ENCODE results near the gene NGFR.
A peak's percentile ranks its signal among the peaks of the same experiment; 100 is the strongest.

NGFR gene, protein sequence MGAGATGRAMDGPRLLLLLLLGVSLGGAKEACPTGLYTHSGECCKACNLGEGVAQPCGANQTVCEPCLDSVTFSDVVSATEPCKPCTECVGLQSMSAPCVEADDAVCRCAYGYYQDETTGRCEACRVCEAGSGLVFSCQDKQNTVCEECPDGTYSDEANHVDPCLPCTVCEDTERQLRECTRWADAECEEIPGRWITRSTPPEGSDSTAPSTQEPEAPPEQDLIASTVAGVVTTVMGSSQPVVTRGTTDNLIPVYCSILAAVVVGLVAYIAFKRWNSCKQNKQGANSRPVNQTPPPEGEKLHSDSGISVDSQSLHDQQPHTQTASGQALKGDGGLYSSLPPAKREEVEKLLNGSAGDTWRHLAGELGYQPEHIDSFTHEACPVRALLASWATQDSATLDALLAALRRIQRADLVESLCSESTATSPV
- 0 to 0.32 (median 0.07) reads per million in 18 experiments for total RNA-seq

DNA sequence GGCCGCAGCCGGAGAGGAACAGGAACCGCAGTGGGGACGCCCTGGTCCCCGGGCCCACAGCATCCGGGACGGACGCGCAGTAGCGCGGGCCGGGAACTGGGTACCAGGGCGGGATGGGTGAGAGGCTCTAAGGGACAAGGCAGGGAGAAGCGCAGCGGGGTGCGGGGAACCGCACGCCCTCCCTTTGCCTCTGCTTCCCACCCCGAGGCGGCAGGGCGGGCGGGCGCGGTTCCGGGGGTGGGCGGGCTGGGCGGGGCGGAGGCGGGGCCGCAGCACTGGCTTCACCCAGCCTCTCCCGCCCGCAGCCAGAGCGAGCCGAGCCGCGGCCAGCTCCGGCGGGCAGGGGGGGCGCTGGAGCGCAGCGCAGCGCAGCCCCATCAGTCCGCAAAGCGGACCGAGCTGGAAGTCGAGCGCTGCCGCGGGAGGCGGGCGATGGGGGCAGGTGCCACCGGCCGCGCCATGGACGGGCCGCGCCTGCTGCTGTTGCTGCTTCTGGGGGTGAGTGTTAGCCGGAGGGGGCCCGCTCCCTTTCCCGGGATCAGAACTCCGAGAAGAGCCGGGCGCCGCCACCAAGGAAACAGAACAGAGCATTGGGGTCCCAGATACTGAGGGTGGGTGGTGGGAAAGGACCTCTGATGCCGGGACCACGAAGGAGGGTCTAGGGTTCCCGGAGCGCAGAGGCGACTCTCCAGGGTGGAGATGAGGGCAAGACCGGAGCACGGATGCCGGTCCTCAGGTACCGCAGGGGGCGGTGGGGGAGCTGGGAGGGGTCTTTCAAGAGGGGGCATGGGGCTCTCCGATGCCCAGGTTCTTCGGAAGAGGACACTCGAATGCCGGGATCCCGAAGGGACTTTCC is at the start of gene NGFR:
Gene NGFR, plus strand, starts transcription at position 308 of the 856 bp plus-strand sequence. Its CDS starts 125 bp downstream, at position 433.
- peak; percentile 38 to 45 for DNase-seq

DNA sequence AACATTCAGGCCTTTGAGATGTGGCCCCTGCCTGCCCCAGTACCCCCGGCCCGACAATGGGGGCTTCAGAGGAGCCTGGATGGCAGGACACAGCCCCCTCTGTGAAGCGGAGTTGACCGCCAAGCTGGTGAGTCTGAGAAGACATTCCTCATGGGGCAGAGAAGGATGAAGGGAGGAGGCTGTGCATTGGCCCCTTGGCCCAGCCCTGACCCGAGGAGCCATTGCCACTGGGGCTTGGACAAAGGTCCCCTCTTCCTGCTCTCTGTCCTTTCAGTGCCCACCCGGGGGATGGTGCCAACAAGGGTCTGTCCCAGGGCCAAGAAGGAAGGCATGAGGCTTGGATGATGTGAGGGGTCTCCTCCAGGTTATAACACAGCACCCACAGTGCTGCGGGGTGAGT is 49.5 kb upstream of the NGFR start:
- DNase-seq: no peak

DNA sequence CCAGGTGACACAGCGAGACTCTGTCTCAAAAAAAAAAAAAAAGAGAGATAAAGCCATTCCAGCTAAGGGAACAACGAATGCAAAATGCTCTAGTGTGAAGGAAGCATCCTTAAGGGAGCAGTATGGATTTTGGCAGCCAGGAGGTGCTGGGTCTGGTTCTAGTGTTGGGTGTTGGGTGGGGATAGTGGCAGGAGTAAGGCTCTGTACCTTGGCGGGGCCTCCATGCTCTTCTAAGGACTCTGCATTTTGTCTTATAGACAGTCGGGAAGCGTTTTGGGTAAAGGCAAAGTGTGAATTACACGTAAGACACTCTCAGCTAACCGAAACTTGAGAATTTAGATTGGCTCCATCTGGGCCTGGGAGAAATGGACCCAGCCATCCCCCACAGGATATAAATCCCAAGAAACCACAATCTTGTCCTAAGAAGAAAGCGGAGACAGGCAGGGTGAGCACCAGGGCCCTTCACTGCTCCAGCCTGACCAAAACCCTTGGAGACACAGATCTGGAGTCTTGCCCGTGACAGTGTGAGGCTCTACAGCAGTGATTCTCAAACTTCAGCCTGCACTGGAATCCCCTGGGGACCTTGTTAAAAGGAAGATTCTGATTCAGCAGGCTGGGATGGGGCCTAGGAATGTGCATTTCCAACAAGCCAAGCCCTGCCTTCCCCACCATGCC is 47.3 kb upstream of the NGFR start:
- no peak for DNase-seq

DNA sequence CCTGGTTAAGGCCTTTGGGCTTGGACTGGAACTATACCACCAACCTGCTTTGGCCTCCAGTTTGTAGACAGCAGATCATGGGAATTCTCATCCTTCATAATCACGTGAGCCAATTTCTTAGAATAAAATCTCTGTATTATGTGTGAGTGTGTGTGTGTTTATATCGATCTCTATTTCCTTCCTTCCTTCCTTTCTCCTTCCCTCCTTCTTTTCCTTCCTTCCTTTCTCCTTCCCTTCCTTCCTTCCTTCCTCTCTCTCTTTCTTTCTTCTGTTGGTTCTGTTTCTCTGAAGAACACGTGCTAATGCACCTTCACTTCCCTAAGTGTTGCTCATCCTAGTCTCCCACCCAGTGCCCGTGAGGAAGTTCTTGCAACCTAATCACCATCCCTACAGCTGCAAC is 44.9 kb upstream of the NGFR start:
- no peak for DNase-seq

DNA sequence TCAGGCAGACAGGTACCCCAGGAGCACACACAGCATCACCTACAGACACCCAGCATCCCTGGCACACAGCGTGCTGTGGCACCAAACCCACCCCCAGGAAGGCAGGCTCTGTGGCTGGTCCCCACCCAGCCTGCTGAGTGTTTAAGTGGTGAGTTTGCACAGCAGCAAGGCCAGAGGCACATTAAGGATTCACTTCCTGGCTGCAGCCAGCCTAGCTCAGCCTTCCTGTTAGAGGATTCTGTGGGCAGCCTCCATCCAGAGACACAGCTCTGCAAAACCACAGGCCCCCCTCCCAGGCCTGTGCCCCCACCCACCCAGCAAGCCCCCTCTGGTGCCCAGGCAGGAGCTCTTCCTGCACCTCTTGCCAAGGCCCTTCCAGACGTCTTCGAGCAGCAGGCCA is 44.4 kb upstream of the NGFR start:
- DNase-seq: peak in 1 of 2 donors; percentile 8

DNA sequence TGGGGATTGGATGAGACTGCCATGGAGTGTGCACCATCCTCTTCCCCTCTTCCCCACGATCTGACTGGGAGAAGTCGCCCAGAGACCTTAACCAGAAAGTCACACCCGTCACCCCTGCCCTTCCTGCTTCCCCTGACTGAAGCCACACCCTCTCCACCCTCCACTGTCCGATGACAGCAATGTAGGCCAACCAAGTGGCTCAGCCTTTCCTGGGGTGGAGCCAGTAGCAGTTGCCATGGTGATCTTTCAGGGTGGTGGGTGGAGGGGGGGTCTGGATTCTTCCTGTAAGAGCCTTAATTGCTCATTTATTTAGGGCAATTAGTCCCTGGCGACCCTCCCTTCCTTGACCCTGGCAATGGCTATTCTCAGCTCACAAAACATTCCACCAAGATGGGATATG is 42.9 kb upstream of the NGFR start:
- DNase-seq: peak in 1 of 2 donors; percentile 25

DNA sequence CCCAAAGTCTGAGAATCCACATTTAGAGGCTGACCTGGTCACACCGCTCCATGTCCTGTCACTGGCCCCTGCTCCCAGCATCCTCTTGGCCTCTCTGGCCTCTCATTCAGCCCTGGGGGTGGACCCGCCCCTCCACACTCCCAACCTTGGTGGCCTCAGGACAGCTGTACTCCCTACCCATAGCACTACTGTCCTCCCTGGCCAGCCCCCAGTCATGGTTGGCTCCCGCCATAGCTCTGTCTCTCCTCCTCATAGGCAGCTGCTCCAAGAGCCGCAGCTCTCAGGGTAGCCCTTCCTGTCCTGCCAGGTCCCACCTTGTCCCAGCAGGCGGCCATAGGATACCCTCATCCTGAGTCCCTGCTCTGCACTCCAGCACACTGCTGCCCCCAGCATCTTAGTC is 42.4 kb upstream of the NGFR start:
- DNase-seq: no peak

DNA sequence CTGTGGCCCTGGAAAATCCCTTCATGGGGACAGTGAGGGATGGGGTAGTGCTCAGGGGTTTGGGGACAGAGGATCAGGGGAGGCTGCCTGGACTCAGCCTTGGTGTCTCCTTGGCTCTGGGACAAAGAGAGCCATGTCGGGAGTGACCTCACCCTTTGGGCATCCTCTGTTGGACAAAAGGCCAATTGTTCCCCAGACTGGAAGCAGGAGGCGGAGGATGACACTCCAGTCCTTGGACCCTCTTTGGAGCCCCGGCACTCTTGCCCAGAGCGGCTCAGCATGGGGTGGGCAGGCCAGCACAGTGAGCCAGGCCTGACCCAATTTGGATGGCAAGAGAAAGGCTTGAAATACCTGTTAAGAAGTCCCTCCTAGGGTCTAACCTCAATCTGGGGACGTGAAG is 41.0 kb upstream of the NGFR start:
- no peak for DNase-seq

DNA sequence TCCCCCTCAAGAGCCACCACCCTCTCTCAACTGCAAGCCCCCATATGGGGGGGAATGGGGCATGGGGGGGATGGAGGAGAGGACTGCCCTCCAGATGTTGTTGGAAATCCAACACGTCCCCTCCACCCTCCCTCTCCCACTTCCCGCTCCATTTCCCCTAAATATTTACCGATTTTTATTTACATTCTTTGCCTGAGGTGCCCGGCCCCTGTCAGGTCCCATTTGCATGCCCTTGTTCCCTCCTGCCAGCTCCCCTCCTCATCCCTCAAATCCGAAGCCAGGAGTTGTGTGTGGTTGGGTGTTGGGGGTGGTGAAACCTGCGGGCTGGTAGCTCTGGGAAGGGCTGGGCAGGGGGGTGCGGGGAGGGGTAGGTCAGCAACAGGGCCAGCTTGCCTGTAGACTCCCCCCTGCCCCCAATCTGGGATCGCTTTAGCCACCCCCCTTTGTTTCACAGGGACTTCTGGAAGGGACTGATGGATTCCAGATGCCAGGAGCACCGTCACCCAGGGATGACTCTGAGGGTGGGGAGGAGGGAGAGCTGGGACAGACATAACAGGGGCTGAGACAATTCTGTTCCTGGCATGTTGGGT is 39.7 kb upstream of the NGFR start:
- no peak for DNase-seq

DNA sequence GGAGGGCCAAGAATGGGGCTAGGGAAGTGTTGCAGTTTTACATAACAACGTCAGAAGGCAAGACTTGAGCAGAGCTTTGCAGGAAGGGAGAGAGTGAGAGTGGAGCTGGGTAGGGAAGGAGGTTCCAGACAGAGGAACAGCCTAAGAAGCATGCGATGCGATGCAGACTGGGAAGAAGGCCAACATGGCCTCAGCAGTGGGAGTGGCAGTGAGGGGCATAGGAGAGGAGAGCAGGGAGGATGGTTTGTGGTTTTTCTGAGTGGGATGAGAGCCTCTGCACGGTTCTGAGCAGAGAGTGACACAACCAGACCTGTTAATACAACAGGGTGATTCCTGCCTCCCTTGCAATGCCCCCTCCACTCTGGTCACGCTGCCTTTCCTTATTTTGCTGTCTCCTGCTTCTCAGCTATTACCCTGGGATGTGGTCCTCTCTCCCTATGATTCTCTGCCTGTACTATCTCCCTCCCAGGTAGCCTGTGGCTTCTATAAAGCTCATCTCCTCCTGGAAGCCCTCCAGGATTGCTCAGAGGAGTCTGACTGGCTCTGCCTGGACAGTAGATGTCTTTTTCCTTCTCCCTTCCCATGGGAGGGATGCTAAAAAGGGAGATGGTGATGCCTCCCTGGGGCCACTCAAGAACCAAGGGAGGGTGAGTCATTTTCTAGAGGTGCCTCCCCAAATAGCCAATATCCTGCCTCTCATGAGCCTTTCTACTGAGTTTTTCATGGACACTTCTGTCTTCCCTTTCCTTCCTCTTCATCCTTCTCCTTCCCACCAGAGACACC is 38.7 kb upstream of the NGFR start:
- peak in 1 of 2 donors; percentile 2 for DNase-seq

DNA sequence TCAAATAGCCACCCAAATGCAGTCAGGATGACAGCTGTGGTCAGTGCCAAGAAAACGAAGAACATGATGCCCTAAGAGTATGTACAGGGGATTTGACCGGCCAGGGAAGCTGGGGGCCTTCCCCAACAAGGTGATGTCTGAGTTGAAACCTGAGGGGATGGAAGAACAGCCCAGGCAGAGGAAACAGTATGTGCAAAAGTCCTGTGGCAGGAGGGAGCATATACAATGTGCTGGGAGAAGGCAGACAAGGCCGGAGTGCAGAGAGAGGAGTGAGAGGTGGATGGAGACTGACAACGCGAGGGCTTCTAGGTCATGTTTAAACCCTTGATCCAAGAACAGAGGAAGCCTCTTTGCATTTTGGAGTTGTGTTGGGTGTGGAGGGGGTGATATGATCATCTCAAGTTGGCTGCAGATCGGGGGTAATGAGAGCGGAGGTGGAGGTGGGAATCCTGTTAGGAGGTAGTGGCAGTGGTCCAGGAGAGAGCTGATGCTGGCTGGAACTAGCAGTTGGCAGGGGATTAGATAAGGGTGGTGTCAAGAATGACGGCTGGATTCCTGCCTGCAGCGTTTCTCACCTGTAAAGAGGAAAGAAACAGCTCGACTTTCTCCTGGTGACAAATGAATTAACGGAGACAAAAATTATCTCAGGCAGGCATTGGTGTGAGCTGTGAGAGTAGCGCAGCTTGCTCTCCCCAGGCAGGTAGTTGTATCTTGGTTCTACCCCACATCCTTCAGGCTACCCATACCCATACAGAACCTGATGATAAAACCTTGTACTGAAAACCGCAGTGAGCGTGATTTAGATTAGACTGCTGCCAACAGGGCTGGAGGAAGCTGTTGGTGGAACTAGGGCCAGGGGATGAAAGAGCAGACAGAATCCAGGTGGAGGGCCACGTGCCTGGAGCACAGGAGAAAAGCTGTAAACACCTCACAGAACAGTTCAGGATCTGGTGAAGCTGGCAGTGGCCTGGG is 37.2 kb upstream of the NGFR start:
- DNase-seq: no peak

DNA sequence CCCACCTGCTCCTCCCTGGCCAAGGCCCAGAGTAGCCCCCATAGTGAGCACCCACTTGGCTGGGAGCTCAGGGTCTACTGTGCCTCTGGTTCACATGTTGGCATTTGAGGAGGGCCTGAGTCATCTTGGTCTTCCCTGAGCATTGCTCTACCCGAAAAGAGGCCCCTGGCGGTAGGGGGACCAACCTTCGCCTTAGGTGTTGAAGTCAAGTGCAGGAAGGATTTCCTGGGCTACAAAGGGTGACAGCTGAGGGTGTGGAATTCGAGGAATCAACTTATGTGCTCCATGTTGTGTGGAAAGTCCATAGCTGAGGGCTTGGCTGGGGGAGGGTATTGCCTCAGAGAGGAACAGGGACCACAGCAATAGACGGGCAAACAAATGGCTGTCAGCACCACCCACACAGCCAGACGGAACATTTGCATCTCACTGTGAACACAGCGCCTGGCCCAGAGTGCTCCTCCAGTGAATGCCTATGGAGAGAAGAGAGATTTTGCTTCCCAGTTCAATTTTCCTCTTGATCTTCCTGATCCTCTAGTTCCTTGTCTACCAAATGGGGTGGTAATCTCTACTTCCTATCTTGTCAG is 35.6 kb upstream of the NGFR start:
- no peak for DNase-seq

DNA sequence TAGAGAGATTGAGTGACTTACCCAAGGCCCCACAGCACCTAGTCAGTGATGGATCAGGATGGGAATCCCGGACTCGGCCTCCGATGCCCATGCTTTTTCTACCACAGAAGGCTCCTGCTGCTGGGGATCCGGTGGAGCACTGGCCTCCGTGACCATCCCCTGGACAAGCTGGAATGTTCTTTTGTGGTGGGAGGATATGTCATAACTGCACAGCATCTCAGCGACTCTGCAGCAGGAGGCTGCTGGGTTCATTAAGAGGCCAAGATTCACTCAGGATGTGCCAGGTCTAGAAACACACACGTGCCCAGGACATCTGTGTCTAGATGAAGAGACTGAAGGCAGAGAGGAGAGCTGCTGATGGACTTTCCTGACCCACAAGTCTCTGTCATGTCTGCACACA is 34.7 kb upstream of the NGFR start:
- DNase-seq: no peak

DNA sequence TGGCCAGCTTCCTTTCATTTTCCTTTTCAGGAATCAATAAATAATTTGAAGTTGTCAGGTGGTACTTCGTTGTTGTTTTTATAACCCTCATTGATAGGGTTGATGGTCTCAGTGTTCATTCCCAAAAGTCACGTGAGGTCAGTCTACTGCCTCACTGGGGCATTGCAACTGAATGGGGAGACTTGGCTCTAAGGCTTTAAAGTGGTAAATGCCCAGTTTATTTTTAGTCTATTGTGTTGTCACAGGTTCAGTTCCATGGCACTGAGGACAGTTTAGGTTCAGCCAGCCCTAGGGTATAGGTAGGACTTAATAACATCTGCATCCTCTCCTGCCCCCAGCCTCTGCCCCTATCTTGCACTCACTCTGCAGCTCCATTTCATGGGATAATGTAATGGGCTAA is 33.5 kb upstream of the NGFR start:
- no peak for DNase-seq

DNA sequence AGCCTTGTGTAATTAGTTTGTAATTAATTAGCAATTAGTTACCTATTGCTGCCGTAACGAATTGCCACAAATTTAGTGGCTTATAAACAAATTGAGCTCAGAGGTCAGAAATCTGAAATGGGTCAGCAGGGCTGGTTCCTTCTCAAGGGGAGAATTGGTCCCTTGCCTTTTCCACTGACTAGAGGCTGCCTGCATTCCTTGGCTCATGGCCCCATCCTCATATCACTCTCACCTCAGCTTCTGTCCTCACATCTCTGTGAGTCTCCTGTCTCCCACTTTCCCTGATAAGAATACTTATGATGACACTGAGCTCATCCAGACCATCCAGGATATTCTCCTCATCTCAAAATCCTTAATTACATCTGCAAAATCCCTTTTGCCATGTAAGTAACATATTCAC is 31.0 kb upstream of the NGFR start:
- DNase-seq: no peak

DNA sequence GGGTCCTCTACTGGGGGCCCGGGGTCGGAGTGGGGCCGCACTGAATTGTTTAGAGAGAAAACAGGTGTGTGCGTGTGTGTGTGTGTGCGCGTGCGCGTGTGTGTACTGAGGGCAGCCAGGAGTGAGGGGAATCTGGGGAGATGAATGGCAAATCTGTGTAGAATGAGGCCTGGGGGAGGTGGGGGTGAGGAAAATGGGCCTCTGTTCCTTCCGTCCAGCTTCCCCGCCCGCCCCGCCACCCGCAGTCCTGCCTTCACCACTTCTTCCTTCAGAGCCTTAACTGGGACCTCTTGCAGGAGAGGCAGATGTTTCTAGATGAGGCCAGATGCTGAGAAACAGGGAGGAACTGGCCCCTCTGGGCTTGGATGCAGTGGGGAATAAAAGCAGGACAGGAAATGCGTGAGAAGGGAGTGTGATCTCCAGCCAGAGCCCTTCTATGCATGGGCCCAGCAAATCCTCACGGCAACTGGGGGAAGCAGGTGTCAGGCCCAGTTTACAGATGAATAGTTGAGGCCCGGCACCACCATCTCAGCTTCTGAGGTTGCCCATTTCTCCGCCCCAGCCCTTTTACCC is 29.7 kb upstream of the NGFR start:
- DNase-seq: no peak

DNA sequence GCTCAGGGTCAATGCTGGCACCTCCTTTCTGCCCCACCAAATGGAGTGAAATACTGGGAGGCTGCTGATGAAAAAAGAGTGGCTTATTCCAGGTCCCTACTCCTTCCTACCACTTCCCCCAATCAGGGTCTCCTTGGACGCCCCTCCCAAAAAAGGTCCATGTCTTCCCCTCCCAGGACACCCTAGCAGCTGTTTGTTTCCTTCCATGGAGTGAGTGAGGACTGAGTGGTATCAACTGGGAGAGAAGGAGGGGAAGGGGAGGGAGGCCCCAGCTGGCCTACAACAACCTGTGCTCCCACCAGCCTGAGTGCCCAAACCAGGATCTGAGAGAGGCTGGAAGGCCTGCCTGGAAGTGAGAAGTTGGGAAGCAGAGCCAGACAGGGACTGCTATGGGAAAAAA is 28.7 kb upstream of the NGFR start:
- DNase-seq: no peak

DNA sequence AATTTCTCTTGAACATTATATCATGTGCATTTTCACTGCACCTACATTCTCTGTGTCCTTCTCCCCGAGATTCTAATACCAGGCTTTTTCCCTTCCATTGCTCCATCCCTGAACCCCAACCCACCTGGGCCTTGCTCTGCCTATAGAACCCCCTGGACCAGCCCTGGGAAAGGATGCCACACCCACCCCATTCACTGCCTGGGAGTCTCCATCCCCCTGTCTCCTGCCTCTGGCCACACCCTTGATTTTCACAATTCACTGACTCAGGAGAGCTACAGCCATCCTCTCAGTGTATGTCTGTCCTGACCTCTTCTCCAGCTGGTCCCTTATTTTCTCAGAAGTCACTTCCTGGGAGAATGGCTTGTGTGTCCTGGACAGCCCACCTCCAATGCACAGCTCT is 27.9 kb upstream of the NGFR start:
- DNase-seq: no peak

DNA sequence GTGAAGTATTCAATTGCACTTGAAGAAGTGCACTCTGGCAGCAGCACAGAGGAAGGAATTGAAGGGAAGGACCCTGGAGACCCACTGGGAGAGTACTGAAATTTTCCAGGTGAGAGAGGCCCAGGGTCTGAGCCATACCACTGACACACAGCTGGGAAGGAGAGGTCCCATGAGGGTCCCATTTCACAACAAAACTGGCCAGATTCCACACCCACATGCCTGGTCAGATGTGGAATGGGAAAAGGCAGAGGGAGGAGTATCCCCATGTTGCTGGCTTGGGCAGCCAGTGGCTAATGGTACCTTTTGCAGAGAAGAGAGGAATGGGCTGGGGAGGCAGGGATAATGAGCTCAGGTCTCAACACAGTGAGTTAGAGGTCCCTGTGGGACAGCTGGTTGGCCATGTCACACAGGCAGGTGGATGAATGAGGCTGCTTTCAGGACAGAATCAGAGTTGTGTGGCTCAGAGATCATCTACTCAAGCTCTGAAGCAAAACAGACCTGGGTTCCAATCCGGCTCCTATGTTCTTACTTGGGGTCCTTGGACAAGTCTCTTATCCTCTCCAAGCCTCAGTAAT is 26.2 kb upstream of the NGFR start:
- no peak for DNase-seq

Data from inflammatory macrophage (primary cell).